HT1080 (cell line): Measurements from ENCODE around the gene DCST1. TPM values are rescaled to one million over a fixed set of nuclear protein-coding genes. Genes with fewer than 3 reads are reported as not detected.

Source experiments
- DNase-seq: peaks from one replicate; pipeline ENCODE4 v3.0.0-alpha.2; 2015; ENCODE audit warnings: low read depth
- total RNA-seq: library from RNA; depleted of rRNA; stranded (reverse); fragments of >200 nt; shearing (Covaris generic); gene quantifications from 2 replicates; pipeline ENCODE4 v1.2.3, GENCODE V29; 2014

DCST1 gene
- total RNA-seq, 1 experiment from 2014 or later, result not detected

DNA sequence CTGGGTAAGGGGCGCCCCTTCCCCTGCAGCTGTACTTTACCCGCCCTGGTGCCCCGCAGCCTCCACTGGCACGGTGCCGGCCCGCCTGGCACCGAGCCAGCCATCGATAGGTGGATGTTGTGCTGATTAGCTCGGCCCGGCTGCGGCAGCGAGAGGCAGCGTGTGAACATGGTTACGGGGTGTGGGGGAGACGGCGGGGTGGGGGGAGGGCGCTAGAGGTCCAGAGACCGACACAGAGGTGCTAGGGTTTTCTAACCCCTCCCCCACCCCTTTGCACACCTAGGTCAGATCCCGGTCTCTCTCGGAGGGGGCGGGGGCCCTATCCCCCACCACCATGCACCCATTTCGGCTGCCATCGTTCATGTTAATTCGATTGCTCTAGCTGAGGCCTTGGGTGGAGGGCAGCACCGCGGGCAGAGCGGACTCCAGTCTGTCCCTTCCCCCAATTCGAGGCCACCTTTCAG lies 36.6 kb downstream of the DCST1 start:
- no peak for DNase-seq

DNA sequence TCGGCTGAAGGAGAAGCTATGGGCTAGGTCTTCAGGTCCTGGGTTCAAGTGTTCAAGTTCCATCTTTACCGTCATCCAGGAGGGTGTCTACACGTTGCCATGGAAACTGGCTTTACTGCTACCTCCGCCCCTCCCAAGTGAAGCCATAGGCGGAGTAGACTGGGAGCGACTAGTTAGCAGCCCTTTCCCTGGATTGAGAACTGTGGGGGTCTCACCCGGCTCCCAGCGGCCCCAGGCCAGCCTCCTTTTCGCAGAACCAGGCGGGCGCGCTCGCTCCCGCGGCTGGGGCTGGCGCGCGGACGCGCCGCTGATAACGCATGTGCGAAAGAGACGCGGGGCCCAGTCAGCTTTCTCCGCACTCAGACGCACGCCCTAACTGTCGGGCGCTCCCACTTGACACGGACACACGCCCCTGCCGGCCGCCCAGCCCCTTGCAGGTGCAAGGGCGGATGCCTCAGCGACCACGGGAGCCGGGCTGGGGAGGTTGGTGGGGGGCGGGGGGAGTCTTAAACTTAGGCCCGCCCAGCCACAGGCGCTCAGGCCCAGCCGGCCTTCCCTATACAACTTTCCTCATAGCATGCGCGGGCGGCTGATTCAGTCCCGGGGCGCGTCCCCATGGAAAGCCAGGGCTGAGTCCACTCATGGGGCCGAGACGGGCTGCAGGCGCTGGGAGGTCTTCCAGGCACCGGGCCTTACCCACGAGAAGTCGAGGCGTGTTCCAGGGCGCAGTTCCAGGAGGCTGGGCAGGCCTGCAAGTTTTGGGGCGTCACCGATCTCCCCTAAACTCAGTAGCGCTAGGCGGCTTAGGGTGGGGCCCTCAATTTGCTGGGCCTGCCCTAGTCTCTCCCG lies 37.3 kb downstream of the DCST1 start:
- no peak for DNase-seq

DNA sequence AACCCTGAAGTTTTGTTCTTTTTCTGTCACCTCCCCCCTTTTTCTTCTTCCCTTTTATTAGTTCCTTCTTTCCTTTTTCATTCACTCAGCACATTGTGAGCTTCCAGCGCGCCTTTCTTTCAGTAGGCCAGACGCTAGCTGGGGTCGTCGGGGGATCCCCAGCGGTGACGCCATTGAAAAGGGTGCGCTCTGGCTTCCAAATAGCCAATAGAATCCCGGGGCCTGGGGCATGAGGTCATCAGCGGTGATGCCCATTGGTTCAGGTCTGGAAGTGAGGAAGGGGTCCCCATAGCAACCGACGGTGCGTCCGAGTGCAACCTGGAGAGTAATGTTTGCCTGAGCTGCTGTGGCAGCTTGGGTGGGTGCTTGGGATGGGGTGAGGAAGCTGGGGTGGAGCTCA lies 38.1 kb downstream of the DCST1 start:
- no peak for DNase-seq

DNA sequence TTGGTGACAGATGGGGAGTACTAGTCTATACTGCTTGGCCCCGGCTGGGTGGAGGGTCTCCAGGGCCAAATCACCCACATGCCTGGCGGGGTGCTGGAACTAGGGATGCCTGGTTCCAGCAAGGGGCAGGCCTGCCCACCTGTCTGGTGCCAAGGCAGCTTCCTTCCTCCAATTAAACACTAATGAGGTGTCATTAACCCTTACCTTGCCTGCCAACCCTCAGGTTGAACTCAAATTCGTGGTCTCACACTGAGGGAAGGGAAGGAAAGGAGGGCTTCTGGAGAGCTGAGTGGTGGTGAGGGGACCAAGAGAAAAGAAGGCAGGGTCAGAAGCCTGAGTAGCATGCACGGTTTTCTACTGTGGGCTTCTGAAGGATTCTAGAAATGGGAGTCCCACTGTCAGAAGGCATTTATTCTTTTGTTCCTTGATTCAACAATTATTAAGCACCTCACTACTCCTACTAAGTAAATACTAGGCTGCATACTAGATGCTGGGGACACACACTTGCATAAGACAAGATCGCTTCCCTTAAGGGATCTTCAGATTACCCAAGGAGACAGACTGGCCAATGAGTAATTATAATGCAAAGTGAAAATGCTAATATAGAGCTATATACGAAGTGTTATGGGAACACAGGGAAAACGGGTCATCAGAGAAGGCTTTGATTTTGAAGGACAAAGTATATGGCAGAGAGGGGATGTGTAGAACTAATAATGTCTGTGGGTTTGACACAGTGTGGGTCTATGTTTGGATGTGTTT lies 39.1 kb downstream of the DCST1 start:
- no peak for DNase-seq

DNA sequence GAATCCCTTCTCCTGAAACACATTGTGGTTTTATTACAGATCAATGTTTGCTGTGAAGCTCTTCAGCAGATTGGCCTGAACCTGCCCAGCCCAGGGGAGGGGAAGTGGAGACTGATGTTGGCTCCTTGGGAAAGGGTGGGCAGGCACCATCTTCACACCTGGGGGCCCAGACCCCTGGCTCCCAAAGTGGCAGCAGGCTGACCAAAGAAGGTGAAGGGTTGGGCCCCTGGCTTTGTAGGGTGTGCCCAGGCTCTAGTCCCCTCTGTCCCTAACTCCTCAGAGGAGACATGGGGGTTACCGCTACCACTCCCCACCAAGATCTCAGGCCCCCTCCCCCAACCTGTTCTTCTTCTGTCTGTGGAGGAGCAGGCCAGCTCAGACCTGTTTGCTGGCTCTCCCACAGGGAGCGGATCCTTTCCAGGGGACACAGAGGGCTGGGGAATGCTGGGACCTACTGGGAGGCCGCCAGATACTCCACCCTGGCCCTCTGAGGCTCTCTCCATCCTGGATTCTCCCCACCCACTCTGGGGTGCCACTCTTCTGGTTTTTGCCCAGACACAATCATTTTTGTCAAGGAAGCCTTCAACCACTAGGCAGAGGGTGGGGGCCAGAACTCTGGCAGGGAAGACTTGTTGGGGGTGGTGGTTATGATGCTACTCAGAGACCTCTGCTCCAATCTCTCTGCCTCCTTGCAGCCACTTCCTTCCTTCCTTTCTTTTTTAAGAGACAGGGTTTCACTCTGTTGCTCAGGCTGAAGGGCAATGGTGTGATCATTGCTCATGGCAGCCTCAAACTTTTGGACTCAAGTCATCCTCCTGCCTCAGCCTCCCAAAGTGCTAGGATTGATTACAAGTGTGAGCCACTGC lies 40.0 kb downstream of the DCST1 start:
- no peak for DNase-seq

DNA sequence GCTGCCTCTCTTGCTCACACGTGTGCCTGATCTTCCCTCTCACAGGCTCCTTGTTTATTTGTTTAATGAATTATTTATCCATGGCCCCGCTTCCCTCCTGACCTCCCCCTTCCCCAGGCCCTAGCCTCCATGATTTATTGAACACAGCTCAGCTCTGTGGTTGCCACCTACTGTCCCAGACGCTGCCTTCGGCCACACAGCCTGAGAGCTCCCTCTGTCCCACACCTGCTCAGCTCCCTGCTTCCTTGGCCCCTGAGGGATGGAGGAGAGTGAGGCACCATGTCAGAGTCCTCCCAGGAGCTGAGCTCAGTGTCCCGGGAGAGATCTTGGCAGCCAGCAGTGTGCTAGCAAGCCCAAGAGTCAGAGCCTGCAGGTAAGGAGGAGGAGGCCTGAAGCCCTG lies 41.9 kb downstream of the DCST1 start:
- DNase-seq, result no peak

DNA sequence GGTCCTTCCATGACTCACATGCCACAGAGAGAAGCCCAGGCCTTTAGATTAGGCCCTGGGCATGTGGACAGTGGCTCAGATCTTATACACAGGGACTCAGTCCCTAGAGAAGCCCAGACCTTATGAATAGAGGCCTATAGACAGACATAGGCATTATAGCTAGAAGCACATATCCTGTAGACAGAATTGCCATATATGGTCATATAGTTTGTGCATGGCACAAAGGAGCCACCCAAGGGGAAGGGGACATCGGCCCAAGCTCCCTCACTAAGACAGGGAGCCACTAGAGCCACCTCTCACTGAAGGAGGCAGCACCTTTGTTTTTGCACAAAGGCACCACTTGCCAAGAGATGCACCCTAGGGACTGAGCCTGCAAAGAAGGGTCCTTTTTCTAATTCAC lies 42.7 kb downstream of the DCST1 start:
- no peak for DNase-seq

DNA sequence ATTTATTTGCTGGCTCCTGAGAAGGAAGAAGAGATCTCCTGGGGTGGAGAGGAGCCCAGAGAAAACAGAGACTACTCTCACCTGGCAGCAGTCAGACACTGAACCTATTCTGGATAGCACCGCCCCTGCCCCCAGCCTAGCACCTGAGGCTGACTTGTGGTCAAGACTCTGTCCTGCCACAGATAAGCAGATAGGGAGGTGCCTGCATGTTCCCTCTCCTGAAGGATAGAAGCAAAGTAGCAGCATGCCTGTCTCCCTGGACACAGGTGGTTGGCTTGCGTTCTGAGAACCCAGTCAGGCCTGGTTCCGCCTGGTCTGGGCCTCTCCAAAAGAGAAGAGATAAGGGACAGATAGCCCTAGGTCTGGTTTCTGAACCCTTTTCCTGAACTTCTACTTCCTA lies 43.7 kb downstream of the DCST1 start:
- no peak for DNase-seq

DNA sequence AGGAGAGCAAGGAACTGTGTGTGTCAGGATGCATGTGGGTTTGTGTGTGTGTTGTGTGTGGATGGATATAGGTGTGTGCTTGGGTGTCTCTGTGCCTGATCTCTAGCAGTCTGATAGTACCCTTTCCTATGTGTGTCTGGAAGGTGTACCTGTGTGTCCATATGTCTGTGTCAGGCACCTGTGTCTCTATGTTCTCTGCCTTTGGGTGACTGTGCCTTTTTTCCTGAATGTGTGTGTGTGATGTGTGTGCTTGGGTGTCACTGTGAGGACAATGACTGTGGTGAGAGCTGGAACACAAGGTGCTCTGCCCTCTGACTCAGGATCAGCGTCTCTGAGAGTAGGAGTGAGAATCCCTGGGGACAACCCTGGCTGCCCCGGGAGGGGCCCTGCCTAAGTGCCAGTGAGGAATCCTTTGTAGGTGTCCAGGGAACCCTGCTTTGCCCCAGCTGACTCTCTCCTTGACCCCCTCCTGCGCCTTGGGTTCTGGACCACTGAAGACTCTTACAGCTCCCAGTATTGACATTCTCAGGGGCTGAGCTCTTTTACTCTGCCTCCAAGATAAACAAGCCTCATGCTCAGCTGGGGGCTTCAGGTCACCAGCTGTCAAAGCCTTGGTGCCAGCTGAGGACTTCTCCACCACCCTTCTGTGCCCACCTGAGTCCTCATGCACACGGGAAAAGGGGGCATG lies 44.3 kb downstream of the DCST1 start:
- DNase-seq, result no peak

DNA sequence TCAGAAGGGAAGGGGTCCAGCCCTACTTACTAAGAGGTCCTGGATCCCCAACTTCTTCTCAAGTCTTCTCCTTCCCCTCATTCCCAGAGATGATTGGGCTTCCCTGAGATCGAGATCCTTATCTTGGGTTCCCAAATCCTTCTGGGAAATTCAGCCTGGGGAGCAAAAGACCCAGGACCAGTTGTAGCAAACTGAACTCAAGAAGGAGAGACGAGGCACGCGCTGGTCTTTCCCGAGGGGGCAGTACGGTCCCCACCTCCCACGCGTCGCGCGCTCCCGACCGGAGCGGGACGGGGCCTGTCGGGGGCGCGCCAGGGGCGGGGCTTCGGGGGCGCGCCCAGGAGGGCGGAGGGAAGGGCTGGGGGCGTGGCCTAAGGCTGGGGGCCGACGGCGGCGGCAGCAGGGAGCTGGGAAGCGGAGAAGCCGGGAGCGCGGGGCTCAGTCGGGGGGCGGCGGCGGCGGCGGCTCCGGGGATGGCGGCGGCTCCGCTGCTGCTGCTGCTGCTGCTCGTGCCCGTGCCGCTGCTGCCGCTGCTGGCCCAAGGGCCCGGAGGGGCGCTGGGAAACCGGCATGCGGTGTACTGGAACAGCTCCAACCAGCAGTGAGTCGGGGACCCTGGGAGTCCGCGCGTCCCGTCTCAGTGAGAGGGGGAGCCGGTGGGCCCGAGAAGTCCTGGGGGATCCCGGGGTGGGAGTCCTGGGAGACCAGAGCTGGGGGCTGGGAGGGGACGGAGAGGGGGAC lies 45.0 kb downstream of the DCST1 start, which contains the start of gene EFNA3:
Gene EFNA3 (plus strand): TSS at position 369 of the 741 bp plus-strand sequence. CDS start 105 bp downstream, at position 474.
- no peak for DNase-seq

DNA sequence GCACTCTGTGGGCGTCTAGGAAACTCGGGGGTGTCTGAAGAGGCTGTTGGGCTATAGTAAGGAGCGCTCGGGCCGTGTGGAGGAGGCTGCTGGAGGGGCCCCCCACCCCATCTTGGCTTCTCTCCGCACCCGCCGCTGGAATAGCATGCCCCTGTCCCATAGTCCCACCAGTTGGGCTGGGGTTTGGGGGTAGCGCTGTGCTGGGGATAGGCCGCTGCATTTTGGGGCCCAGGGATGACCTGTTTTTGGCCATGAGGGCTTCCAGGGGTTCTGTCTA lies 45.5 kb downstream of the DCST1 start:
- DNase-seq, result no peak

DNA sequence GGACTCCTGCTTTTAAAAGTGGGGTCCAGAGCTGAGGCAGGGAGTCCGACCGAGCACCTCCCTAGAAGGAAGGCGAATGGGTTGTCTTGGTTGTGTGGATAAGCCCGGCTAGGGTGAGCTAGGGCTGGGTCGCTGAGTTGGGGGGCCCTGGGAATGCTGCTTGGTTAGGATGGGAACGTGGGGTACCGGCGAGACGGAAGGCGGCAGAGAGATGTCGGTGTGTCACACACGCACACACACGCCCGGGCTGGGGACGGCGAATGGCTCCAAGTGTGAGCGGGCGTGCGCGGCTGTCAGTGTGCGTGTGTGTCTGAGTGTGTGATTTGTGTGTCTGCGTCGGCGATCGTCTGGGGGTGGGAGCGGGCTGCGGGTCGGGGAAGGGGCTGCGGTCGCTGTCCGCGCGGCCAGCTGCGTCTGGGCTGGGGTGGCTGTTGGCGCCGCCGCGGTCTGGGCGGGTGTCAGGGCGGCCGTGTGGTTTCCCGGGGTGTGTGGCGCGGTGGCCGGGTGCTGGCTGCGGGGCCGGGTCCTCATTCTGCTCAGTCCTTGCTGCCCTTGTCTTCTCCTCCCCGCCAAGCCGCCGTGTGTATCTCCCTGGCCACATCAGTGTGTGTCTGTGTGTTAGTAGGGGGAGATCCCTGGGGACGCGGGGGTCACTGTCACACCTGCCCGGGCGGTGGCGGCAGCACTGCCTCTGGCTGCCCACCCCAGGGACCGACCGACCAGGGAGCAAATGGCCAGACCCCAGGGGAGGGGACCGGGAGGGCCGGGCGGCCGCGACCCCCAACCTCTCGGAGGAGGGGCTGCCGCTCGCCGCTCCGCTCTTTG lies 46.1 kb downstream of the DCST1 start:
- DNase-seq, result no peak

DNA sequence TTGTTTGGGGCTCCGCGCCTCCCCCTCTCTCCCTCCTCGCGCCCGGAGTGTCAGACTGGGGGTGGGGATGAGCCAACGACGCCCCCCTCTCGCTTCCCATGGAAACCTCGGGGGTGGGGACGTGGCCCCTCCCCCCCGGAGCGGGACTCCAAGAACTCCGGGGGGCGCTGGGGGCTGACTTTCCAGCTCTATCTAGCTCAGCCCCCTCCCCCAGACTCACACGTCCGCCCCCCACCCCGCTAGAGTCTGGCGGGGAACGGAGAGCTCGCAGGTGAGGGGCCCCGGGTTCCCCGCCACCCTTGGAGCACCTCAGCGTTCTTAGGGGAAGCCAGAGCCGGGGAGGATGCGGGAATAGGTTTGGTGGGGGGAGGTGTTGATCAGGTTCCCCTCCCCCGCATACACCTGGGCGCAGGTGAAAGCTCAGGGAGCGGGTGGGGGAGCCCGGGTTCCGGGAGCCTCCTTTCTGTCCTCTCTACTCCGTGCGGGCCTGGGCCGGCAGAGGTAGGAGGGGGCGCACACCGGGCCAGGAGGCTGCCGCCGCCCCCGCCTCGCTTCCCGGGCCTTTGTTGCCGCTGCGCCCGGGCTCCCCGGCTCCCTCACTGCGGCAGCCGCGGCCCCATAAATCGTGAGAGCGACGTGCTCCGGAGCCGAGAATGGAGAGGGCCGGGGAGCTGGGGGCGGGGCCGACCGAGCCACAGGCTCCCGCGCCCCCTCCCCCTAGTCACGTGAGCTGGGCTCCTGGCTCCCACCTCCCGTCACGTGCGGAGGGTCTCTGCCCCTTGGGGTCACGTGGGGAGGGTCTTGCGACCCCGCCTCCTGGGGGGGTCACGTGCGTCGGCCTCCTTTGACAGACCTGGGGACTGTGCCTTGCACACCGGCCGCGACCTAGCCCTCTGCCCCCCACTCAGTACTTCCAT lies 46.9 kb downstream of the DCST1 start:
- no peak for DNase-seq

DNA sequence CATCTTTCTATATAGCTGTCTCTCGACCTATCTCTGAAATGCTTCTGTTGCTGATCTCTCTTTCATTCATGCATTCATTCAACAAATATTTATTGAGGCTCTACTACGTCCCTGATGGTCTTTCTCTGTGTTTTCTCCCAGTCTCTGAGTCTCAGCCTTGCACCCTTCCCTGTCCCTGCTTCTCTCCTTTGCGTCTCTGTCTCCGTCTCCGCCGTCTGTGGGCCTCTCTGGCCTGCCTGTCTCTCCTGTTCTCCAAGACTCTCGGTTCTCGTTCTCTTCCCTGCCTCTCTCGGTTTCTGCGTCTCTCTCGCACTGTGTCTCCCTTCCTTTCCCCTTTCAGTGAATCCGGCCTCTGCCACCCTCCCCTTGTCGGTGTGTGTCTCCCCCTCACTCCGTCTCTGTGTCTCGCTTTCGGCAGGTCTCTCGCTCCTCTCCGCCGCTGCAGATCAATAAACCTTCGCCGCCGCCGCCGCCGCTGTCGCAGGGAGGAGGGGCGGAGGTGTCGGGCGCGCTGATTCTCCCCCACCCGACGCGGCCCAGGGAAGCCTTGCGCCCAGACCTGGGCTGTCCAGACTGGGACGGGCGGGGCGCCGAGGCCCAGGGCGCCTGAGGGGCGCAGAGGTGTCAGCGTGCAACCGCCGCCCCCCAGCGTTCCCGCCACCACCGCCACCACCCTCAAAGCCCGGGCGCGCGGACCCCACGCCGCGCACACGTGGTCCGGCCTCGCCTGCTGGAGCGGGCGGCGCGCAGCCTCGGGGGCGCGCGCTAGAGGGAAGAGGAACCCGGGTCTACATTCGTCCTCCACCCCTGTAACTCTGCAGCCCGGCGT lies 48.1 kb downstream of the DCST1 start:
- DNase-seq, result no peak

DNA sequence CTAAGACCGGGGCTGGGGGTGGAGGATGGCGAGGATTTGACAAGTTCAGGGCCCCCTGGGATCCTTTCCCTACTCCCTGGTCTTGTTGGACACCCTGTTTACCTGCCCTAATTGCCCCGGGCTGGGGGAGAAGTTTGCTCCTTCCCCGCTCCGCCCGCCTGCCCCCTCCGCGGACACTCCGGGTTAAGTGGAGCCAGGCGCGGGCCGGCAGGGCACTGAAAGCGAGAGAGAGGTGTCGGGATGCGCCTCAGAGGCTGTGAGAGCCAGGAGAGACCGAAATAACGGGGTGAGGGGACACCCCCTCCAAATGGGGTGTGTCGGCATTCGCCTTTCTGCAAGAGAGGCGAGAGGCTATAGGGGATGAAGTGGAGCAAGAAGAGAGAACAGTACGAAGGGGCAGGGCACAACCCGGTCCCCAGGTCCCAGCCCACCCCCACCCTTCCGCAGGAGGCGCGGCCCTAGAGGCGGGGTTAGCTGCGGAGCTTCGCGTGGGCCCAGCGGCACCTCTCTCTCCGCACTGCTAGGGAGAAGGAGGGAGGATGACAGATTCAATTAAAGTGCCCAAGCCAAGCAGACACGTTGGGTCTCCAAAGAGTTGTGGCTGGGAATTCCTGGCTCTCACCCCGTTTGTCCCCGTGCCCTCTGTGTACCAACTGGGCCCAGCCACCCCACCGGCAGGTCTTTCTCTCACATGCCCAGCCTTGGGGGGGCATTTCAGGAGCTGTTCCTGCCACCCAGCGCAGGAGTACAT lies 48.9 kb downstream of the DCST1 start:
- no peak for DNase-seq

DNA sequence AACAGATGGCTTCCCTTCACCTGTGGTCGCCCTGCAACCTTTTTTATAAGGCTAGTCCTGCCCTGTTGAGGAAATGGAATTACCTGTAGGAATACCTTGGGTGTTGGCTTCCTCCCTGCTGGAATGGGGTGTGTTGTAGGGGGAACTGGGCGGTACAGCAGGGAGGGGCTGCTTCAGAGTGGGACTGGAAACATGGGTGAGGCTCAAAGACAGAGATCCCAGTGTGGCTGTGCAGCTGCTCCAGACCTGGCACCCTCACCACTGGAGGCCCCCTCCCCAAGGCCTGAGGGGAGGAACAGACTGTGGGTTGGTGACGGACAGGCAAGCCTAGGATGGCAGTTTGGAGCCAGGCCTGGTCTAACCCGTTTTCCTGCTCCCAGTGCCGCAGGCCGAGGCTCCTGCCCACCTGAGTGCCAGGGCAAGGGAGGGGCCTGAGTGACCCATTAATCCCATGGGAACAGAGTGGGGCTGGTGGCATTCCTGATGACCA lies 49.5 kb downstream of the DCST1 start:
- DNase-seq, result no peak
